ENCODE data around the gene ATP5F1E. TPM values are rescaled to one million over a fixed set of nuclear protein-coding genes. Genes with fewer than 3 reads are reported as not detected.

Gene ATP5F1E
- 10 to 100 TPM; 58.3 to 74.7 TPM for total RNA-seq
- long read RNA-seq, donor 1, transcript ATP5F1E-201 (3 exons, 3,665 nt): major isoform, 49 of 49 reads
- long read RNA-seq, donor 1, partial matches to known transcripts: 0 of 49 reads
- long read RNA-seq, donor 1, other reads (novel, unspliced or antisense): 0 of 49 reads
- long read RNA-seq, donor 2, transcript ATP5F1E-201 (3 exons, 3,665 nt): major isoform, 60 of 66 reads
- long read RNA-seq, donor 2, partial matches to known transcripts: 2 of 66 reads
- long read RNA-seq, donor 2, other reads (novel, unspliced or antisense): 0 of 66 reads

DNA sequence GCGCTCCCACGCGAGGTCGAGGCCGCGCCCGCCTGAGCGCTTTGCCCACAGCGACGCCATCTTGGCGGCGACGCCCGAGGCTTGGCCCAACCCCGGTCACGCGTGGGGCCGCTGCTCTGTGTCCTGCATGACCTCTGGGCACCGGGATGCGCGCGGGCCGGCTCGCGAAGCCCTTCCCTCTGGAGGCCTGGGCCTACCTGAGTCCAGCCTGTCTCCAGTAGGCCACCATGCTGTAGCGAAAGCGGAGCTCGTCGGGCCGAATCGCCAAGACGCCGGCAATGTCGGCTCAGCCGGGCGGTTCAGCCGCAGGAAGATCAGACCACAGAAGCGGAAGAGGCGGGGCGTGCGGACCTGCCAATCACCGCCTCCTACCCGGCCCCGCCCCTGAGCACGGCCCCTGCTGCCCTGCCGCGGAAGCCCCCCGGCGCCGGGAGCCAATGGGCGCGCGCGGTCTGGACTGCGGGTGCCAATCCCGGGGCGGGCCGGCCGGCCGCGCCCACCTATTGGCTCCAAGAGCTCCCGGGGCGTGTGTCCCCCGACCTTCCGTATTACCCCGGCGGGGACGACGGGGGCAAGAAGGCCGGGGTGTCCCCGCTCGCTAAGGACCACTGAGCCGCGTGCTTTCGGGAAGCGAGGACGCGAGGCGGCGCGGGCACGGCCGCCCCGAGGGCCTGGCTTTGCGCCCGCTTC lies at the start of gene ATP5F1E:
Gene ATP5F1E (minus strand): TSS at position 313 of the 690 bp plus-strand sequence. CDS start 84 bp downstream, at position 229.
- intact Hi-C loops (cut with DNase I): no loop called here
- peak; percentile 98 for DNase-seq (ENCODE audit: low spot score)

DNA sequence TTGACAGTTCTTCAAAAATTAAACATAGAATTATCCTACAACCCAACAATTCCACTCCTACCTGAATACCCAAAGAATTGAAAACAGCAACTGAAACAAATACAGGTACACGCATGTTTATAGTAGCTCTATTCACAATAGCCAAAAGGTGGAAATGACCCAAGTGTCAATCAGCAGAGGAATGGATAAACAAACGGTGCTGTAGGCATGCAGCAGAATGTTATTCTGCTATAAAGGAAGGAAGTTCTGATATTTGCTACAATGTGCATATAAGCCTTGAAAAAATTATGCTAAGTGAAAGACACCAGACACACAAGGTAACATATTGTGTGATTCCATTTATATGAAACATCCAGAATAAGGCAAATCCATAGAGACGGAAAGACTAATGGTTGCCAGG lies 48.9 kb upstream of the ATP5F1E start:
- no peak for DNase-seq (ENCODE audit: low spot score)
- intact Hi-C loops (cut with DNase I): no loop called here

DNA sequence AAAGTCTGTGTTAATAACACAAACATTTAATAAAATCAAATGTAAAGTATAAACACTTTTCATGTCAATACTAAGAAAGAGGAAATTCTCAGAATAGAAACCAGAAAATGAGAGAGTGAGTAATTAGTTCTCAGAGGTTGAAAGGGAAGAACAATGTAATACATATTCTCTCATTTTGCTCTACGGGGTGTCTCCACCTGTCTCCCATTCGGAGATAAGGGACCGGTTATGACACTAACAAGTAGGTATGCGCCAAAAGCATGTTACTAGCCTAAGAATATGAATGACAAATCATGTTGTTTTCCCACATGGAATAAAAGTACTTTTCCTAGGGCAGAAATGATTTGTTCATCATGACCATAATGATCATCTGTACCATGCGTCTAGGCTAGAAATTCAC lies 46.1 kb upstream of the ATP5F1E start:
- no peak for DNase-seq (ENCODE audit: low spot score)
- intact Hi-C loops (cut with DNase I): no loop called here

DNA sequence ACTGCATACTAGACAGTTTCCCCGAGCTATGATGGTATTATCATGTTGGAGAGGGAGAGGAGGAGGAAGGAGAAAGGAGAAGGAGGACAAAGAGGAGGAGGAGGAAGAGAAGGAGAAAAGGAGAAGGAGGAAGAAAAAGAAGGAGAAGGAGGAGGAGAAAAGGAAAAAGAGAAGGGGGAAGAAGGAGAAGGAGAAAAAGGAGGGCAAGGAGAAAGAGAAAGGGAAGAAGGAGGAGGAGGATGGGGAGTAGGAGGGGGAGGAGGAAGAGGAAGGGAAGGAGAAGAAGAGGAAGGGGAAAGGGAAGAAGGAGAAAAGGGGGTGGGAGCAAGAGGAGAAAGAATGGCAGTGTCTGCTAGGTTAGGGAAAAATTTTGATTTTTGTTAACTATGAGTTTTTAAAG lies 45.6 kb upstream of the ATP5F1E start:
- no peak for DNase-seq (ENCODE audit: low spot score)

DNA sequence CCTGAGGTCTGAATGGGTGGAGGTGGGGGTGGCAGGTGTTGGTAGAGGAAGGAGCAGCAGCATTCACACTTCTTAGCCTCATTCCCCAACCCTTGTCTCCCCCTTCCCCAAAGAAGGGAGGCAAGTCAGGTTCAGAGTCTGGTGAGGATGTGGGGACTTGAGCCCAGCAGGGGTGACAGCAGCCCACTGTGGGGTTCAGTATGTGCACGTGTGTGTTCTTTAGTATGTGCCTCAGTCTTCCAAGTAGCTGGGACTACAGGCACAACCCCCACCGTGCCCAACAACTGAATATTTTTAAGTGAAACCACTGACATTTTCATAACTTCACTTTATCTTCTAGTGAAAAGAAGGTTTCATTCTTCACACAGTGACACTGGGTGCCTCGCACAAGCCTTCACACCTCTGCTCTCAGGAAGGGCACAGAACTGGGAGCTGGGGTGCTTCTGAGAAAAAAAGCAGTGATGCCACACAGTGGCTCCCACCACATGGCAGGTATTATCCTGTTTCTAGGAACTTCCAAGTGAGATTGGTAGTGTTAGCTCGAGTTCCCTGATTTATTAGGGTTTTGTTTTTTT lies 43.9 kb upstream of the ATP5F1E start:
- intact Hi-C loops (cut with DNase I): no loop called here
- DNase-seq (ENCODE audit: low spot score): no peak

More for the DNA sequence above, 45.6 kb upstream of the ATP5F1E start:
- intact Hi-C loops (cut with DNase I): no loop called here

DNA sequence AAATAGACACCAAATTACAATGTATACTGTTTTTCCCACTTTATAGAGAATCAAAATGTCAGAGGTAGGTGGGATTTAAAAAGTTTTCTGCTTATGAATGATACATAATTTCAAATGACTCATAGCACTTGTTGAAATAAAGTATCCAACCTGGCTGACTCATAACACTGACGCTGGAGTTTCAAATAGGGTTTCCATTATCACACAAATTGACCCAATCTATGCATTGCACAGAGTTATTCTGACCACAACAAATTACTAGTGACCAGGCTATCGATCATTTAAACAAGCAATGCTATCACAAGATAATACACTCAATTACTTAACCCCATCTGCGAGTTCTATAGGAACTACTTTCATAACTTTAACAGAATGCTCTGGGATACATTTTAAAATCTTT lies 42.3 kb upstream of the ATP5F1E start:
- intact Hi-C loops (cut with DNase I): no loop called here
- DNase-seq (ENCODE audit: low spot score): no peak

DNA sequence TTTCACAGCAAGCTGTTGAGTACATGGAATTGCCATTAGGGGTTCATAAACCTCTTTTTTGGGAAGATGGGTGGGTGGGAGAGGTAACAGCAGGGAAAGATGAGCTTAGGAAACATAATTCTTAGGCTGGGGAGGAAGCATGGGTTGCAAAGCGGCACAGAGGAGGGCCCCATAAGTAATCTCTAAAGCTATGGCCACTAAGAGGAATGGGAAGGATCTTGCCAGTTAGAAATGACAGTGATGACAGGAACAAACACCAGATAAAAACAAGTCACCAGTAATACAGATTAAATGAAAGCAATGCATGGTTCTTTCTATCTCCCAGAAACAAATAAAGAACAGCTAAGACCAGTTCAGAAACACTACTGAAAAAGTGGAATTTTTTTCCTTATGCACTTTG lies 41.4 kb upstream of the ATP5F1E start:
- DNase-seq (ENCODE audit: low spot score): no peak
- intact Hi-C loops (cut with DNase I): no loop called here

DNA sequence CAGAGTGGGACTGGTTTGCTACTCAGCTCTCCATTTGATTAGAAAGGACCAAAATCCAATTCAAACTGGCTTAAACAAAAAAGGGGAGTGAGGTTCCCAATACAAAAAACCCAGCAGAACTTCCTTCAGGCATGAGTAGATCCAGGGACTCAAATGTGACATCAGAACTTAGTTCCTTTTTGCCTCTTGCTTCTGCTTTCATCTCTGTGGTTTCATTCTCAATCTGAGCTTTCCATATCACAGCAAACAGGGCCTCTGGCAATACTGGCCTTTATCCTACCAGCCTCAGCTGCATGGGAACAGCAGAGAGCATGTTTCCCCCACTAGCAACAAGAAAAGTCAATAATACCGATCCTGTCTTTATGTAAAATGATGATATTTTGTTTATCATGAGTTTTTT lies 39.1 kb upstream of the ATP5F1E start:
- intact Hi-C loops (cut with DNase I): no loop called here
- no peak for DNase-seq (ENCODE audit: low spot score)

DNA sequence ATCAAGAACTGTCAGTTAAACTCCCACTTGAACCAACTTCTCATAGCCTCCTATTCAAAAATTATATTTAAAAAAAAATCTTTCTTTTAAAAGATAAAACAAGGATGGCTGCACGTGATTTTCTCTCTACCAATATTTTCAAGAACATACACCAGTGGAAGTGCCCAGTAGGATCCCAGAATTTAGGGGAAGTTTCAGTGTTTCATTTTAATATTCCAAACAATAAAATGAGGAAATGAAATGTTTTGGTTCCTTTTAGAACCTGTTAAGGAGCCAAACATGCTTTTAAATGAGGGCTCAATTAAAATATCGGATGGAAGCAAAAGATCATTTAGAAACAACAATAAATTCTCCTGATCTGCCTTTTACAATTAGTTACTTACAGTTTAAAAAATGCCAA lies 36.9 kb upstream of the ATP5F1E start:
- intact Hi-C loops (cut with DNase I): no loop called here
- DNase-seq (ENCODE audit: low spot score): no peak

DNA sequence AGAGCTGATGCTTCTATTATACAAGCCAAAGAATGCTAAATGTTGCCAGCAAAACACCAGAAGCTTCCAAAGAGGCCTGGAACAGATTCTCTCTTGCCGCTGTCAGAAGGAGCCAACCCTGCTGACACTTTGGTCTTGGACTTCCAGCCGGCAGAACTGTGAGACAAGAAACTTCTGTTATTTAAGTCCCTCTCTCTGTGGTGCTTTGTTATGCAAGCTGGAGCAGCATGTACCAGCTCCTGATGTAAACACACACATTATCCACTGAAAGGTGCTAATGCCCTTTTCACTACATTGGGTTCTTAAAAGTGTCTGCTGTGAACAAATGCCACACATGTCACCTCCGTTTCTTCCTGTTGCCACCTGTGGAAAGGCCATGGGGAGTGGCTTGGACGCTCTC lies 36.4 kb upstream of the ATP5F1E start:
- no peak for DNase-seq (ENCODE audit: low spot score)
- intact Hi-C loops (cut with DNase I): no loop called here

DNA sequence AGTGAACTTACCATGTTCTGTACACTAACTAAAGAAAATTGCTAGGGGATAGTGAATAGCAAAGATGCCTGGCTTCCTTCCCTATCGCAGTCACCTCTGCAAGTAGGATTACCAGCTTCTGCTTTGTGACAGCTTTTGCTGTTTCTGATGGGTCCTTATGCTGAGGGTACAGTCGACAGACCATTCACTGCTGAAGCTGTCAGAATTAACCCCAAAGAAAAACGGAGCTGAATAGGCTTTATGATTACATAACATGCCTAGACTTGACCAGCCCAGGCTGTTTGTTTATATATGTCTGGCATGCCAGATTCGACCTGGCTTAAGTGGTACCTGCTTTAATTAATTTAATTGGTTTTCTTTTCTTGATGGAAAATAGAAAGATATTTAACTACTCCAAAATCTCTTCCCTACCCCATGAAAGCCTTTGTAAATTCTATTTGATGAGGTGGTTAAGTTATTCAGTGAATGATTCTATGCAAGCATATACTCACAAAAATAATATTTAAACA lies 32.1 kb upstream of the ATP5F1E start:
- intact Hi-C loops (cut with DNase I): no loop called here
- no peak for DNase-seq (ENCODE audit: low spot score)

DNA sequence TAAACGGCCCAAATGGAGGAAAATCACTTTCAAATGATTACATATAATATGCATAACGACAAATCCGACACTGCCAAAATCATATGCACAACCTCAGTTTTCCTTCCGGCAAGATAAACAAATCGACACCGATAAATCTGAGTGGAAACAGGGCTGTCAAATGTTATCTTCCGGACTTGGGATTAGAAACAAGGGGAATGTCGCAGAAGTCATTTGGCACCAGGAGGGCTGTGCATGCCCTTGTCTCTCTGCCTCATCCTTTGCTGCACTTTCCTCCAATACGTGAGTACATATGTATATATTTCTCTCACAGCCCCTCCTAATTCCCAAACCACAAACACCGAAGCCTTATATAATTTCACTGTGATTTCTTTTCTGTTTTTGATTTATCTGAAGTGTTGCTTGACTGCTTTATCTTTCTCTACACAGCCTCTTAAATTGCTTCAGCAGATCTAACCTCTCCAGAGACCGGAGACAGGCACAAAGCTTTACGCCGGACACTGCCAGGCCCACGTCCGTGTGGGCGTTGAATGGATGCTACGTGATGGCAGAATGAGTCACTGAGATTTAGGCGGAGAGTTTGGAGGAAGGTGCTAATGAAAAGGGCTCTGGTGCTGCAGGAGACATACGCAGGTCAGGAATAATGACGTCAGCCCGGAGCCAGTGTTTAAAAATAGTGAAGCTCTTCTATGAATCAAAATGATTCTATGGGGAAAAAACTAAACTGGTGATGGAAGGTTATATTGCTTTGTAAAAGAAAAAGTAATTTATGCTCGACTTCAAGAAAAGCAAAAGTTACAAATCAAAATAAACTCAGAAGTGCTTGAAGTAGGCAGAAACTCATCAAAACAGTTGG lies 31.5 kb upstream of the ATP5F1E start:
- DNase-seq (ENCODE audit: low spot score): no peak
- intact Hi-C loops (cut with DNase I): no loop called here

DNA sequence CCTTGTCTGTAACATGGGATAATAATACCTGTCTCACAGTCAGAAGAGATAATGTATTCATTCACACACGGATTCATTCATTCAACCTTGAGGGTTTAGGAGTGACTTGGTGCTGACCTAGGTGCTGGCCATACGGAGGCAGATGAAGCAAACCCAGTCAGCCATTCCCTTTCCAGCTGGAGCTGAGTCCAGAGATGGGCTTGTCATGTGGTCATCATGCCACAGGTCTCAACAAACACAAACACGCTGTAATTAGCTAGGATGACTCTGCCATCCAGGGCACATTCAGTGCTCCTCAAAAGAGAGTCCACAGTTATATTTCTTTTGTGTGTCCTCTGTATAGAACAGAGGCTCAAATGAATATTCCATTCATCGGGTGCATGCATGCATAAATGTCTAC lies 29.9 kb upstream of the ATP5F1E start:
- intact Hi-C loops (cut with DNase I): no loop called here
- DNase-seq (ENCODE audit: low spot score): no peak

DNA sequence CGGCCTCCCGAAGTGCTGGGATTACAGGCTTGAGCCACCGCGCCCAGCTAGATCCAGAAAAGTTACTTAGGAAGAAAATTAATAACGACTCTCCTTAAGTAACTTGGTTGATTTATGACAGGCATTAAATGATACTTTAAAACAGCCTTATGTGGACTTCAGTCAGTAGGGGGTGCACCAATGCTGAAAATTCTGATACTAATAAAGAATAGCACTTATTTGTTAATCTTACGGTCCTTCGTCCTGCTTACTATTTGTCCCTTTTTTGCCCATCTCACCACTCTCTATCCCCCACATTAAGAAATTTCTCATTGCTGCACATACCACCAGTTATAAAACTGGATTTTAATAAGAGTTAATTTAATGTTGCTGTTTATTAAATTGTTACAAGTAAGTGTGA lies 23.2 kb upstream of the ATP5F1E start:
- intact Hi-C loops (cut with DNase I): no loop called here
- DNase-seq (ENCODE audit: low spot score): no peak

DNA sequence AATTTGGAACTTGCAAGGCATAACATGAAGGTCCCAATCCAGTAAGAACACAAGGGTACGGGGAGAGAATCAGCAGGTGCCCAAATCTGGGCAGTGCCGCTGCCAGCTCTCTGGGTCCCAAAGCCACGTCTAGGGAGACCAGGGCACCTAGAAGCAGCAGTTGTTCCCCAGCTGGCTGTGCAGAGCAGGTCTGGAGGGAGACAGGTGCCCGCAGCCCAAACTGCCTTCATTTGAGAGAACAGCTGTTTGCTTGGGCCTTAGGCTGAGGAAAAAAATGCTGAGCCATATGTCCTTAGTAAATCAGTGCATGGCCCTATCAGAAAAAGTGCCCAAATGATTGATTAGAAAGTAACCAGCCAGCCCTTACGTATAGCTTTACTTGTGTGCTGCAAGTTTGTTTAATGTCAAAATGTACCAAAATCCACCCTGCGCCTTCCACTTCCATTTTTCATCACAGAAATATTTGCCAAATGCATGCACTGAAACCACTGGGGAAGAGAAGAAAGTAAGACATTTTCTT lies 19.6 kb upstream of the ATP5F1E start:
- intact Hi-C loops (cut with DNase I): no loop called here
- DNase-seq (ENCODE audit: low spot score): no peak

DNA sequence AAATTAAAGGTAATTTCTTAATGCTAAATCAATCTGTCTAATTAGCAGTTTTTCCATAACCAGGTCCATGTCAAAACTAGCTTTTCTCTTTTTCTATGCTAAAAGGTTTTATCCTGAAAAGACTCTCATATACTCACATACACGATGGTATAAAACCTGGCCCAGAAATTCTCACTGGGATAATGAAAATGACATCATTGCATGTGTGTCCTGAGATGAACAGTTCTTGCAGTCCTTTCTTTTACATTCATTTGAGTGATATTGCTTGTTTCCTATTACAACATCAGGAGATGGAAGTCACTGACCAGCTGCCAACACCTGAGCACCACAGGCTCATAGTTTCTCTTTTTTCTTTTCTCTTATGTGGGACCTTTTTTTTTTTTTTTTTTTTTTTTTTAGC lies 18.3 kb upstream of the ATP5F1E start:
- DNase-seq (ENCODE audit: low spot score): no peak
- intact Hi-C loops (cut with DNase I): no loop called here

DNA sequence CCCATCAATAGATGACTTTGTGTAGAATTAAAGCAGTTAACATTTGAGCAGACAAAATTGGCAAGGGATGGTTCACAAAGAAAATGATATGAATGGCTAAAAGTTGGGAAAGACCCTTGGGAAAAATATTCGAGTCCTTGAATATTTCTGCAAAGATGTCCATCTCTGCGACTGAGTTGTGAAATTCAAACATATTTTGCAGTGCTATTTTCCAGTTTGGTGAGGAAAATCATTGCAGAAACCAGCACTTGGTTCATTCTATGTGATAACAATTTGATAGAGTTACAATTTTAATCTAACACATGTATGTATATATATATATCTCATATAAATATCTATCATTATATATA lies 16.5 kb upstream of the ATP5F1E start:
- DNase-seq (ENCODE audit: low spot score): no peak
- intact Hi-C loops (cut with DNase I): no loop called here

DNA sequence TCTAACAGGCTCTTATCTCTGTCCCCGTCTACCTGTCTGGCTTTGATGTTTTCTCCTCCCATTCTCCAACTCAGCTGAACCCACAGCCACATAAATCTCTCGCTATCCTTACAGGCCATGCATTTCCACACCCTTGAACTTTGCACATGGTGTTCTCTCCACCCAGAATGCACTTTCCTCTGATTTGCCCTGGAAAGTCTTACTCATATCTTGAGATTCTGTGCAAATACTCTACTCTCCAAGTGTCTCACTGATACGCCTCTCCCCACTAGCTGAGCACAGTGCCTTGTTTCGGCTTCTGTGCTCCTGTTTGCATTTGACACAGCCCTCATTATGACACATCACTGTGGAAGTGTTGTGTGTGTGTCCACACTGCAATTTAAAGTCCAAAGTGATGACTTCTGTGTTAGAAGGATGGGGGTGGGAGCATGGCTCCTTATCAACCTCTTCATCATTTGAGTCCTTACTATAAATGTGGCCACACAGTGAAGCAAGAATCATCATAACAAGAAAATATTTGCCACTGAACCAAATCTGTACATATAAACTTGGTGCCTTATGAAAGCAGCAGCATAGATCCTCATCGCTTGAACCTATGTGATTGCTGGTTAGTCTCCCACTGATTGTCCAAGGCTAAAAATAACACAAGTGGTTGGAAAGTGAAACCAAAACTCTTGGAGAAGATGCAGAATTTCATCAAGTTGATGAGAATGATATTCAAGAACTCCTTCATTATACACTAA lies 16.0 kb upstream of the ATP5F1E start:
- DNase-seq (ENCODE audit: low spot score): no peak
- intact Hi-C loops (cut with DNase I): no loop called here

DNA sequence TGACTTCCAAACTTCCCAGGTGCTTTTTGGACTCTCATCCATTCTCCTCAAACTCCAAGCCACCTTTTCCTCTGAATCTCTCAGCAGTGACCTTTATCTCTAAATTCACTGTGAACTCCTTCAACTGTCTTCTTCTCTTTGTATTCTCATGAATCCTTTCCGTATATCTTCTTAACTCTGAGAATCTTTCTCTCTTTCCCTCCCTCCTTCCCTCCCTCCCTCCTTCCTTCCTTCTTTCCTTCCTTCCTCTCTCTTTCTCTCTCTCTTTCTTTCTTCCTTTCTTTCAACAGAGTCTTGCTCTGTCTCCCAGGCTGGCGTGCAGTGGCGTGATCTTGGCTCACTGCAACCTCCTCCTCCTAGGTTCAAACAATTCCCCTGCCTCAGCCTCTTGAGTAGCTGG lies 14.7 kb upstream of the ATP5F1E start:
- DNase-seq (ENCODE audit: low spot score): no peak
- intact Hi-C loops (cut with DNase I): no loop called here

All from posterior vena cava (tissue), 2 donors.